ES-I3 (cell line): ENCODE results near the gene VWA5B1.

Experiments
- H3K36me3 ChIP-seq: 2 replicates; pipeline ENCODE4 v1.6.1; 2013; ENCODE audit warnings: mild to moderate bottlenecking, low read length, control low read depth, moderate library complexity; ENCODE audit not compliant: insufficient read depth
- H3K4me1 ChIP-seq: 2 replicates; pipeline ENCODE4 v1.6.1; 2013; ENCODE audit warnings: mild to moderate bottlenecking, control low read depth, low read length; ENCODE audit not compliant: insufficient read depth
- H3K9ac ChIP-seq: 2 replicates; pipeline ENCODE4 v1.6.1; 2013; ENCODE audit warnings: low read depth, mild to moderate bottlenecking, low read length, moderate library complexity
- H3K9me3 ChIP-seq: 2 replicates; pipeline ENCODE4 v1.6.1; 2013; ENCODE audit warnings: mild to moderate bottlenecking, low read length, moderate library complexity; ENCODE audit not compliant: control insufficient read depth, insufficient read depth

The VWA5B1 gene

DNA sequence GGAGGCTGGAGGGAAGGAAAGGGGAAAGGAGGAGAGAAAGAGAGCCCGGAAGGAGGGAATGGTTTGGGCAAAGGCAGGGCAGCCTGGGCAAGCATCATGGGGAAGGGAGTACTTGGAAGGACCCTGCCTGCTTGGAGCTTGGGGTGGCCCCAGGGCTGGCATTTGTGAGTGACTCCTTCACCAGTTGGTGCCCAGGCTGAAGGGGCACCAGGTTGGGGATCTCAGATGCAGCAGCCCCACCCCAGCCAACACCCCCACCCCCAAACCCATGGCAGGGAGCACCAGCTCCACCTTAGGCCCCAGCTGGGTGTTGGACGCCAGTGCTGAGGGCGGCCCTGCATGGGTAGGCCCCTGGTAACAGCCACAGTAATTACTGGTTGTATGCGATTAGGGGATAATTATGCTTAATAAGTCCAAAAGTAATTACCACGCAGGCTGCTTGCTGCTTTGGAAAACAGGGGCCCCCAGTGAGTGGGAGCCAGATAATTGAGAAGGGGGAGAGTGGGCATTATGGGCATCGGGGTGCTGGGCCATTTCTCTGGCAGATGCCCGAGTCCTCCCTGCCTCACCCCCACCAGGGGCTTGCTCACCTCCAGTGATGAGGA is 78.3 kb downstream of the VWA5B1 start:
- Histone ChIP-seq H3K4me1 (no peaks in the 10 kb centered on the region), H3K9me3 (no peaks in the 10 kb centered on the region), H3K9ac (no peak overlapping the region), H3K36me3 (no peaks in the 10 kb centered on the region)

DNA sequence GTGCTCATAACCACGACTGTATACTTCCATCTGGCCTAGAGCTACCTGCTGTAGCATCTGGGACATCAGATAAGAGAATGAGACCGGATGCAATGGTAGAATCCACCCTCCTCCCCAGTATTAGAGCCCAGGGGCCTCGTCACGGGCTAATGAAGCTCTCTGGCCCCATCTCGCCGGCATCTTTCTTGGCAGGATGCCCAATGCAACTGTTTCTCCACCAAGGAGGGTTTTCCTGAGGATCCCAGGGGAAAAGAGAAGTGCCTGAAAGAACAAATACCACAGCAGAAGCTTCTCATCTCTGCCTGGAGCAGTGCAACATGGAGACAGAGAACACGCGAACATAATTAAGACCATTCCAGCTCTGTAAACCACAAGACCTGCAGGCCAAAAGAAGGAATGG is 80.0 kb downstream of the VWA5B1 start:
- Histone ChIP-seq H3K36me3 (no peaks in the 10 kb centered on the region), H3K9ac (no peak overlapping the region), H3K4me1 (no peaks in the 10 kb centered on the region; the same call in 1 of the 2 replicates), H3K9me3 (no peaks in the 10 kb centered on the region)

DNA sequence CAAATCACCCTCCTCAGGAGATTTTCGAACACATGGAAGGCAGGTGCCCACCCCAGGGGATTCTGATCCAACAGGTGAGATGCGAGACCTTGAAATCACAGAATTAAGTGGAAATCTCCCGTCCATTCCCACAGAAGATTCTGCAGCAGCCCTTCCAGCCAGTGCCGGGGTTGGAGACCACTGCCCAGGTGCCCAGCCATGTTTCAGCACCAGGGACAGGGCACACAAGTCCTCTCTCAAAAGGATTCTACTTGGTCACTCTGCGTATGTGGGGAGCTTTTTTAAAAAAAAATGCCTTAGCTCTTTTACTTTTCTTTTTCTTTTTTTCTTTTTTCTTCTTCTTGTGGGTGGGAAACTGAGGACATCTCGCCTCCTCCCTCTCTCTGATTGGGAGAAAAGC is 80.7 kb downstream of the VWA5B1 start:
- no peaks in the 10 kb centered on the region for H3K9me3 ChIP-seq
- H3K9ac ChIP-seq: no peak overlapping the region
- no peaks in the 10 kb centered on the region for H3K36me3 ChIP-seq
- no peaks in the 10 kb centered on the region; the same call in 1 of the 2 replicates for H3K4me1 ChIP-seq

DNA sequence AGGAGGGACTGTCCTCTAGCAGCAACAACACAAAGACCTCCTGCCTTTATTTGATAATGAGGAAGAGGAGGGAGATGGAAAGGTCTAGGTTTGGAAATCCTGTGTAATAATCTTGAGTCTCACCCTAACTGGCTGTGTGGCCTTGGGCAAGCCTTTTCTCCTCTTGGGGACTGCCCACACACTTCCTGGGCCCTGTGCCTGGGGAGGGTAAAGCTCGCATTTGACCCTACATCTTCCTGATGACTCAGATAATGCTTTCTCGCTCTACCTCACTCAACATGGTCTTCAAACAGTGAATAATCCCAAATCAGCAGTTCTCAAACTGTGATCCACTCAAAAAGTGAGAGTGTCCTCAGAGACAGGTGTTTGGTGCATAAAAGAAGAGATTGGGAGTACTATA is 81.2 kb downstream of the VWA5B1 start:
- Histone ChIP-seq H3K9ac (no peak overlapping the region), H3K9me3 (no peaks in the 10 kb centered on the region), H3K36me3 (no peaks in the 10 kb centered on the region), H3K4me1 (no peaks in the 10 kb centered on the region; the same call in 1 of the 2 replicates)

DNA sequence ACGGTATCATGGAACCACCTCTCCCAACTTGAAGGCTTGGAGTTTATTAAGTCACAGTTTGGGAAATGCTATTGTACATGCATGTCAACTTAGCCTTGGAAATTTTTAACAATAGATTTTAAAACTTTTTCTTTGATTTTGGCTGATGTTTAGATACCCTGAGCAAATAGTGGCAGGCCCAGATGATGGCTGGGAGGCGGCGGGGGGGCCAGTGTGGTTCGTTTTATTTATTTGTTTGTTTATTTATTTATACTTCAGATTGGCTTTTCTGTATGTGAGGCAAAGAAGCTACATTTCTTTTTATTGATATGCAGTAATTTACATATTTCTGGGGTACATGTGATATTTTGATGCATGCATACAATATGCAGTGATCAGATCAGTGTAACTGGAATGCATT is 82.0 kb downstream of the VWA5B1 start:
- Histone ChIP-seq H3K36me3 (no peaks in the 10 kb centered on the region), H3K4me1 (no peaks in the 10 kb centered on the region; the same call in 1 of the 2 replicates), H3K9me3 (no peaks in the 10 kb centered on the region), H3K9ac (no peak overlapping the region)

DNA sequence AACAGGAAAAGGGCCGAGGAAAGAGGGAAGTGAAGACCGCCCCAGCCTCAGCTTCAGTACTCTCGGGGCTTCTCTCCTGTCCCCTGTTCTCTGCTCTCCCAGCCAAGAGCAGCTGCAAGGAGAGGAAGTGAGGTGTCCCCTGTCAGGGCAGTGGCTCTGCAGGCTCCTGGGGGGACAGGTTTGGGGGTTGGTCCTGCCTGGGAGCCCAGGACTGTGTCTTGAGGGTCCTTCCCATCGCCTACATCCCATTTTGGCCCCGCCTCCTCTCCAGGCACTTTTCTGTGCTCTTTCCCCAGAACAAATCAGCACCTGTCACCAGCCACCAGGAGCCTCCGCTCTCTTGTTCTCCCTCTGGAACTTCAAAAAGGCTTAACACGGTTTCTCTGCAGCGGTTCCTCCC is 82.6 kb downstream of the VWA5B1 start:
- Histone ChIP-seq H3K4me1 (no peaks in the 10 kb centered on the region; the same call in 1 of the 2 replicates), H3K36me3 (no peaks in the 10 kb centered on the region), H3K9ac (no peak overlapping the region), H3K9me3 (no peaks in the 10 kb centered on the region)

DNA sequence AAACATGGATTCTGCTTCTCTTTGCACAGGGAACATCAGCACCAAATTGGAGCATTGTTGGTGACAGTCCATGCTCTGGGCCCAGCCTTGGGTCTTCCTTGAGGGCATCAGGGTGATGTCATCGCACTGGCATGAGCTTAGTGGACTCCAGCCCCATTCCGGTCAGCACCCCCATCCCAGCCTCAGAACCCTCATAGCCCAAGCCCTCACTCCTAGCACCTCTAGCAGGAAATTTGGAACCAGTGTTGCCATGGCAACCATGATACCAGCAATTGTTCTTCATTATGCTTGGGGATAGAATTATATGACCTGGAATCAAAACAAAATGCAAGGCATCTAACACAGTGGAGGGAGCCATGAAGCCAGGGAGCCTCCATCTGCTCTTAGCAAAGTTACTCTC is 83.1 kb downstream of the VWA5B1 start:
- no peaks in the 10 kb centered on the region for H3K36me3 ChIP-seq
- no peaks in the 10 kb centered on the region; the same call in 1 of the 2 replicates for H3K4me1 ChIP-seq
- no peaks in the 10 kb centered on the region for H3K9me3 ChIP-seq
- no peak overlapping the region for H3K9ac ChIP-seq

DNA sequence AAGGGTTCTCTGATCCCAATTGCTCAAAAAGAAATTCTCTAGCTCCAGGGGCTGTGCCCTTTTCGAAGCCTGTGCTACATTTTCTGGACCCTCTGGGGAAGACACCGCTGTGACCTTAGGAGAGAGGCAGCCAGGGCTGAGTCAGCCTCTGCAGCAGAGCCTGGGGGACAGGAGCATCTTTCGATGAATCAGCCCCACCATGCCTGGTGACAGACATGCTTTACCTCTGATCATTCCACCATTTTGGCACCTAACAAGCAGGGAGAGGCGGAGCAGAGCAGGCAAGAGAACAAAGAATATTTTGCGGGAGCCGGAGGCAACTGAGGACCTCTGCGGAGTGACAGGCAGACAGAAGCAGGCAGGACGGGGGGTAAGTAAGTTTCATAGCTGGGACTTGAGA is 84.9 kb downstream of the VWA5B1 start:
- Histone ChIP-seq H3K9ac (no peak overlapping the region), H3K36me3 (no peaks in the 10 kb centered on the region), H3K9me3 (no peaks in the 10 kb centered on the region), H3K4me1 (peaks cover 1% of the 10 kb centered on the region; the same call in 1 of the 2 replicates)

DNA sequence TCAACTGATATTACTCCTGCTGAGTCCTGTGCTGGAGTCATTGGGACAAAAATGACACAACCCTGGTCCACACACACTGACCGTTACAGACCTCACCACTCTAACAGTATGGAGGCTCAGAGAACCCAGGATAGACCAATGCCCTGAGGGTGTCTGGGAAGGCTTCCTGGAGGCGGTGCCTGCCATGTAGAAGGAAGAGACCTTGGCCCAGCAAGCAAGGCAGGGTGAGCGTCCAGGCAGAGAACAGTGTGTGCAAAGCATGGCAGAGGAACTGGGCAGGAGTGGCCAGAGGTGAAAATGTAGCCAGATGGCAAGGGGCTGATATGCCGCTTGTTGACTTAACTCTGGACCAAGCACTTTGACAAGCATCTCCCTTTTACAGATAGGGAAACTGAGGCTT is 85.5 kb downstream of the VWA5B1 start:
- H3K9ac ChIP-seq: no peak overlapping the region
- H3K36me3 ChIP-seq: no peaks in the 10 kb centered on the region
- H3K9me3 ChIP-seq: no peaks in the 10 kb centered on the region
- peaks cover 3% of the 10 kb centered on the region; the same call in 1 of the 2 replicates for H3K4me1 ChIP-seq

DNA sequence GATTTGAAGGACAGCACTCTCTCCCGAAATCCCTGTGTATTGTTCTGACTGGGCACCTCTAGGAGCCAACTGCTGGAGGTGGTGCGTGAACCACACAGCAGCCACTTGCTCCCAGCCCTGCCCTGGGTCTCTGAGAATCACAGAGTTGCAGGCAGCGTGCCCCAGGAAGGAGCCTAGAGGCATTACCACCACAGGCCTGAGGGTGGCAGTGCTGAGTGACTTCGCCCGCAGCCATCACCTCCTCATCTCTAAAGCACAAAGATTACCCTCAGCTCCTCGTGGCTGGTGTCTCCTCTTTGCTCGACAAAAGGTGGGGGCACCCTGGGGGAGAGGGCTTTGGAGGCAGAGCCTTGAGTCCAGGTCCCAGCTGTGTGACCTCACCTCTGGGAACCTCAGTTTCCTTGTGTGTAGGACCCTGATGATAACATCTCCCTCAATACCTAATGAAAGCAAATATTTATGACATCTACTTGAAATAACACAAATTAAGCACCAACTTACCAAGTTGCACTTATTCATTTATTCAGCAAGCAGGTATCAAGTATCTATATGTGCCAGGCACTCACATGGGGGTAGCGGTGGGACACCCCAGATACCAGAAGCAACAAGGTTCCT is 86.3 kb downstream of the VWA5B1 start:
- Histone ChIP-seq H3K9me3 (no peaks in the 10 kb centered on the region), H3K9ac (no peak overlapping the region), H3K4me1 (peaks cover 3% of the 10 kb centered on the region; the same call in 1 of the 2 replicates), H3K36me3 (no peaks in the 10 kb centered on the region)

DNA sequence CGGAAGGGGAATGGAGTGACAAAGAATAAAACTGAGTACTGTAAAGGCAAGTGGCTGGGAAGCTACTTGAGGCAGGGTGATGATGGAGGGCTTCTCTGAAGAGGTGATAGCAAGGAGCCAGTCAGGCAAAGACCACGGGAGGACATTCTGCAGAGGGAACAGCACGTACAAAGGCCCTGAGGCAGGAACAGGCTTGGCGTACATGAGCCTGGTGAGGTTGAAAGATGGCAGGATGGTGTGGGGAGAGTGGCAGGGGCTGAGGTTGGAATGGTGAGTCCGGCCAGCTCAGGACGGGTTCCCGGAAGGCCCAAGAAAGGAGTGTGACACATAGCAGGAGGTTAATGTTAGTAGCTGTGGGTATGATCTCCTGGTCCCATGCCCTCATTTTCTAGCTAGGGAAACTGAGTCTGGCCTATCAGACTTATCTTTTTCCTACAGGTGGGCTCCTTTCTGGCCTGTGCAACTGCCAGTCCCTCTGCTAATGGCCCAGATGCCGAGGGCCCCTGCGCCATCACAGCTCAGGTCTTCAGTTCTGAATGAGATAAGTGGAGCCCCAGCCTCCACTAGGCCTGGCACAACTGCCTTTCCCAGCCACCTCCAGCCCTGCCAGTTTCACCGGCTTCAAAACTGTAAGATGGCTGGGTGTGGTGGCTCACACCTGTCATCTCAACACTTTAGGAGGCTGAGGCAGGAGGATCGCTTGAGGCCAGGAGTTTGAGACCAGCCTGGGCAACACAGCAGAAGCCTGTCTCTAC is 87.0 kb downstream of the VWA5B1 start:
- no peaks in the 10 kb centered on the region for H3K9me3 ChIP-seq
- H3K4me1 ChIP-seq: peaks cover 3% of the 10 kb centered on the region; the same call in 1 of the 2 replicates
- H3K36me3 ChIP-seq: no peaks in the 10 kb centered on the region
- H3K9ac ChIP-seq: no peak overlapping the region

DNA sequence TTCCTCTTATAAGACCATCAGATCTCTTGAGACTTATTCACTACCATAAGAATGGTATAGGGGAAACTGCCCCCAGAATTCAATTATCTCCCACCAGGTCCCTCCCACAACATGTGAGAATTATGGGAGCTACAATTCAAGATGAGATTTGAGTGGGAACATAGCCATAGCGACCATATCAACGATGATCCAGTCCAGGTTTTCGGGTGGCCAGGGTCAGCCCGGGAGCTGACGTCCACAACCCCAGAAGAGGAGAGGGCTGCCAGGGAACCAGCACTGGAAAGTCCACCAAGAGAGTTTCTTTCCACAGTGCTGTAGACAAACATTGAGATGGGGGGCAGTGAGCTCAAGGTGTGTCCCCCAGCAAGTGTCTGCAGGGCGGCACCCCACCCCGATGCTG is 88.4 kb downstream of the VWA5B1 start:
- H3K4me1 ChIP-seq: peaks cover 3% of the 10 kb centered on the region; the same call in 1 of the 2 replicates
- H3K9me3 ChIP-seq: no peaks in the 10 kb centered on the region
- no peaks in the 10 kb centered on the region for H3K36me3 ChIP-seq
- H3K9ac ChIP-seq: no peak overlapping the region

DNA sequence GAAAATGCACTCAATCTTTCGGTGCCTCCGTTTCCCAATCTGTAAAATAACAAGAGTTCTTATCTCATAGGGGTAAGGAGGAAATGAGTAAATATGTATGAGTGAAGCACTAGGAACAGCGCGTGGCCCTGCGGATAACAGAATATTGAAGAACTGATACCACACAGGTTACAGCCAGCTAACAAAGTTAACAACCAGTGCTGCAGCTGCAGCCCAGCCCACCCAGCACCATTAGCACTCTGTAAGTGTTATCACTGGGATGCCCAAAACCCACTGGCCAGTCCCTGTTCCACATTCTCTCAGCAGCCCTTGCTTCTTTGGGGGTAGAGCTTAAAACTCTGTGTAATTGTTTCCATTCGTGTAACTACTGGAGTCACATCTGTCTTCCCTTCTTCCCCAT is 89.5 kb downstream of the VWA5B1 start:
- H3K4me1 ChIP-seq: peaks cover 11% of the 10 kb centered on the region
- H3K36me3 ChIP-seq: no peaks in the 10 kb centered on the region
- no peaks in the 10 kb centered on the region for H3K9me3 ChIP-seq
- no peak overlapping the region for H3K9ac ChIP-seq

DNA sequence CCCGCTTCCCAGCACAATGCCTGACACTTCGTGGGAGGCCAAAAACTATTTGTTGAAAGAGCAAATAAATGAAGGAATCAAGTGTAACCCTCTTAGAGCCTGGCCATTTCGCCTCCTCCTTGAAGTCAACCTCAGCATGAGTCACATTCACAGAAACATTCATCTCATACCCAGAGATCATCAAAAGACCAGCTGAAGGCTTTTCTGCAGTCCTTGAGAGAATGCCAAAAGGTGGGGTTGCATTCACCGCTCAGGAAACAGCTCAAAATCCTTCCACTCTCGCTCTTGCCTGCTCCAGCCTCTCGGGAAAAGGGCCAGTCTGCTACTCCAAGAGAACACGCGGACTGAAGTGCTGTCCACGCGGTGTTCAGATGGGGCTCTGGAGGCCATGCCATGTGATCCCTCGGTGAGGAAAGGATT is 90.0 kb downstream of the VWA5B1 start:
- Histone ChIP-seq H3K9ac (no peak overlapping the region), H3K4me1 (peaks cover 16% of the 10 kb centered on the region), H3K36me3 (no peaks in the 10 kb centered on the region), H3K9me3 (no peaks in the 10 kb centered on the region)
